Thyroid gland (tissue), 4 donors: ENCODE results near the gene IFI44.

Experiments used
- CTCF ChIP-seq, 6 experiments: fragments of 200-600 bp in 3 of 6; fragments of 450-650 bp in 3 of 6; sonication (generic) in 3 of 6; IDR thresholded peaks; one replicate each; pipeline ENCODE4 v1.5.1; 2016 to 2019; ENCODE audit warnings: antibody characterized with exemption in 6 of 6, mild to moderate bottlenecking in 2 of 6, inconsistent platforms in 1 of 6, moderate library complexity in 1 of 6
- POLR2A ChIP-seq, 2 donors: fragments of 450-650 bp; IDR thresholded peaks; one replicate each; pipeline ENCODE4 v1.6.1; 2017; ENCODE audit warnings: antibody characterized with exemption in 2 of 2, mild to moderate bottlenecking in 2 of 2, moderate library complexity in 1 of 2

GRCh38 chr1:78603206-78603605 is 46.4 kb upstream of the IFI44 start:
- TF ChIP-seq POLR2A (IDR thresholded peaks at IDR 0.05) = no peak
- no peak for TF ChIP-seq CTCF (IDR thresholded peaks at IDR 0.05)
